Liver (tissue), 5 donors: ENCODE results near the gene PAPOLB. TPM values are rescaled to one million over a fixed set of nuclear protein-coding genes. Genes with fewer than 3 reads are reported as not detected.

Experiments
- polyA plus RNA-seq, 2 donors: library from polyadenylated mRNA; stranded (reverse) in 1 of 2; unstranded in 1 of 2; fragments of 200-250 nt in 1 of 2; fragments of >200 nt in 1 of 2; fragmentation: Nextera tagmentation in 1 of 2; extraction: Ambion mirVana in 1 of 2; gene quantifications; one replicate each; pipeline versions ENCODE4 v1.2.1 to v1.2.3, GENCODE V29; 2013 to 2015
- small RNA-seq: library from RNA; depleted of rRNA; stranded (forward); fragments of <200 nt; gene quantifications from one replicate; pipeline ENCODE3, GENCODE V24; 2014
- total RNA-seq, 2 donors: library from RNA; depleted of rRNA; stranded (reverse); fragments of >200 nt; gene quantifications; one replicate each; pipeline ENCODE4 v1.2.3, GENCODE V29; 2014
- donor health status: healthy.
- donor health status: healthy.
- donor health status: healthy.

Gene PAPOLB
- total and polyA plus RNA-seq, 4 donors = 0.05 to 0.08 TPM; not detected in 2

Small RNA genes within 50 kb of the gene (small RNA-seq; reads per million reads assigned to genes)
- not detected for gene RF00019

Other genes with a start within 250 kb of the PAPOLB start
- gene FOXK1, start 179.7 kb downstream of the PAPOLB start, total RNA-seq = 1 to 10 TPM; 7.5 to 8.5 TPM
- gene FOXK1, start 179.7 kb downstream of the PAPOLB start, polyA plus RNA-seq = 1 to 10 TPM; 1.2 to 1.3 TPM
- 10 to 100 TPM; 14.5 to 16.0 TPM for gene AP5Z1, start 86.4 kb downstream of the PAPOLB start, total RNA-seq
- 10 to 100 TPM; 10.2 to 14.0 TPM for gene AP5Z1, start 86.4 kb downstream of the PAPOLB start, polyA plus RNA-seq
- gene RADIL, start 21.7 kb upstream of the PAPOLB start, total RNA-seq = under 1 TPM; 0.14 to 0.25 TPM
- under 1 TPM in 1 of 2 donors, not detected in 1; 0.21 TPM for gene RADIL, start 21.7 kb upstream of the PAPOLB start, polyA plus RNA-seq
- gene MMD2, start 97.2 kb upstream of the PAPOLB start, total RNA-seq = not detected
- not detected for gene MMD2, start 97.2 kb upstream of the PAPOLB start, polyA plus RNA-seq
- 1 to 10 TPM; 5.3 to 7.2 TPM for gene RBAK, start 183.8 kb upstream of the PAPOLB start, total RNA-seq
- gene RBAK, start 183.8 kb upstream of the PAPOLB start, polyA plus RNA-seq = 1 to 10 TPM; 1.7 to 2.1 TPM